ENCODE data around the gene LPP.
"Not testable (repeated sequence)": the region's sequence is repeated elsewhere in the genome, so short reads cannot be mapped to it uniquely, and the experiment has no call there.

Gene LPP

GRCh38 chr3:188124184-188124583, 29.8 kb upstream of the LPP start:
- H3K9ac ChIP-seq (ENCODE audit: low read depth, low read length) = no peak overlapping the region
- H3K4me3 ChIP-seq (ENCODE audit: low read depth, low read length) = no peak overlapping the region
- no peaks in the 10 kb centered on the region for H3K9me3 ChIP-seq (ENCODE audit: control insufficient read depth, insufficient read depth, low read length)
- peaks cover 8% of the 10 kb centered on the region for H3K4me1 ChIP-seq (ENCODE audit: control insufficient read depth, insufficient read depth, low read length)
- H3K36me3 ChIP-seq (ENCODE audit: control insufficient read depth, insufficient read depth, low read length) = no peaks in the 10 kb centered on the region
- no peaks in the 10 kb centered on the region for H3K27me3 ChIP-seq (ENCODE audit: control insufficient read depth, insufficient read depth, low read length)

- Histone ChIP-seq H3K9me3 (ENCODE audit: control insufficient read depth, insufficient read depth, low read length) (no peaks in the 10 kb centered on the region), H3K27me3 (ENCODE audit: control insufficient read depth, insufficient read depth, low read length) (no peaks in the 10 kb centered on the region), H3K9ac (ENCODE audit: low read depth, low read length) (no peak overlapping the region), H3K4me3 (ENCODE audit: low read depth, low read length) (no peak overlapping the region), H3K36me3 (ENCODE audit: control insufficient read depth, insufficient read depth, low read length) (no peaks in the 10 kb centered on the region), H3K4me1 (ENCODE audit: control insufficient read depth, insufficient read depth, low read length) (peaks cover 4% of the 10 kb centered on the region)
Measured at GRCh38 chr3:188125076-188125475, 28.9 kb upstream of the LPP start.

- H3K9ac ChIP-seq (ENCODE audit: low read depth, low read length) = no peak overlapping the region
- no peaks in the 10 kb centered on the region for H3K9me3 ChIP-seq (ENCODE audit: control insufficient read depth, insufficient read depth, low read length)
- no peaks in the 10 kb centered on the region for H3K27me3 ChIP-seq (ENCODE audit: control insufficient read depth, insufficient read depth, low read length)
- H3K4me3 ChIP-seq (ENCODE audit: low read depth, low read length) = no peak overlapping the region
- H3K36me3 ChIP-seq (ENCODE audit: control insufficient read depth, insufficient read depth, low read length) = no peaks in the 10 kb centered on the region
- H3K4me1 ChIP-seq (ENCODE audit: control insufficient read depth, insufficient read depth, low read length) = no peaks in the 10 kb centered on the region
Measured at GRCh38 chr3:188126276-188126675, 27.7 kb upstream of the LPP start.

GRCh38 chr3:188126934-188127333, 27.0 kb upstream of the LPP start:
- Histone ChIP-seq H3K9me3 (ENCODE audit: control insufficient read depth, insufficient read depth, low read length) (no peaks in the 10 kb centered on the region), H3K9ac (ENCODE audit: low read depth, low read length) (no peak overlapping the region)

GRCh38 chr3:188128905-188129304, 25.1 kb upstream of the LPP start:
- H3K4me3 ChIP-seq (ENCODE audit: low read depth, low read length) = no peak overlapping the region
- no peaks in the 10 kb centered on the region for H3K4me1 ChIP-seq (ENCODE audit: control insufficient read depth, insufficient read depth, low read length)
- H3K36me3 ChIP-seq (ENCODE audit: control insufficient read depth, insufficient read depth, low read length) = no peaks in the 10 kb centered on the region
- no peaks in the 10 kb centered on the region for H3K27me3 ChIP-seq (ENCODE audit: control insufficient read depth, insufficient read depth, low read length)
- no peak overlapping the region for H3K9ac ChIP-seq (ENCODE audit: low read depth, low read length)
- no peaks in the 10 kb centered on the region for H3K9me3 ChIP-seq (ENCODE audit: control insufficient read depth, insufficient read depth, low read length)

More at GRCh38 chr3:188126934-188127333, 27.0 kb upstream of the LPP start:
- H3K36me3 ChIP-seq (ENCODE audit: control insufficient read depth, insufficient read depth, low read length) = no peaks in the 10 kb centered on the region
- no peak overlapping the region for H3K4me3 ChIP-seq (ENCODE audit: low read depth, low read length)
- H3K4me1 ChIP-seq (ENCODE audit: control insufficient read depth, insufficient read depth, low read length) = no peaks in the 10 kb centered on the region
- no peaks in the 10 kb centered on the region for H3K27me3 ChIP-seq (ENCODE audit: control insufficient read depth, insufficient read depth, low read length)

GRCh38 chr3:188131023-188131422, 22.9 kb upstream of the LPP start:
- H3K4me3 ChIP-seq (ENCODE audit: low read depth, low read length); H3K36me3 ChIP-seq (ENCODE audit: control insufficient read depth, insufficient read depth, low read length); H3K27me3 ChIP-seq (ENCODE audit: control insufficient read depth, insufficient read depth, low read length); H3K9me3 ChIP-seq (ENCODE audit: control insufficient read depth, insufficient read depth, low read length); H3K9ac ChIP-seq (ENCODE audit: low read depth, low read length); H3K4me1 ChIP-seq (ENCODE audit: control insufficient read depth, insufficient read depth, low read length): not testable (repeated sequence)

- Histone ChIP-seq H3K9me3 (ENCODE audit: control insufficient read depth, insufficient read depth, low read length) (no peaks in the 10 kb centered on the region), H3K36me3 (ENCODE audit: control insufficient read depth, insufficient read depth, low read length) (no peaks in the 10 kb centered on the region), H3K9ac (ENCODE audit: low read depth, low read length) (no peak overlapping the region), H3K4me3 (ENCODE audit: low read depth, low read length) (no peak overlapping the region), H3K27me3 (ENCODE audit: control insufficient read depth, insufficient read depth, low read length) (no peaks in the 10 kb centered on the region), H3K4me1 (ENCODE audit: control insufficient read depth, insufficient read depth, low read length) (no peaks in the 10 kb centered on the region)
Measured at GRCh38 chr3:188133219-188133618, 20.7 kb upstream of the LPP start.

- Histone ChIP-seq H3K4me3 (ENCODE audit: low read depth, low read length) (no peak overlapping the region), H3K36me3 (ENCODE audit: control insufficient read depth, insufficient read depth, low read length) (no peaks in the 10 kb centered on the region), H3K4me1 (ENCODE audit: control insufficient read depth, insufficient read depth, low read length) (no peaks in the 10 kb centered on the region), H3K9me3 (ENCODE audit: control insufficient read depth, insufficient read depth, low read length) (no peaks in the 10 kb centered on the region), H3K9ac (ENCODE audit: low read depth, low read length) (no peak overlapping the region), H3K27me3 (ENCODE audit: control insufficient read depth, insufficient read depth, low read length) (no peaks in the 10 kb centered on the region)
Measured at GRCh38 chr3:188133646-188134045, 20.3 kb upstream of the LPP start.

GRCh38 chr3:188134079-188134478, 19.9 kb upstream of the LPP start:
- H3K4me3 ChIP-seq (ENCODE audit: low read depth, low read length) = no peak overlapping the region
- no peaks in the 10 kb centered on the region for H3K4me1 ChIP-seq (ENCODE audit: control insufficient read depth, insufficient read depth, low read length)
- no peak overlapping the region for H3K9ac ChIP-seq (ENCODE audit: low read depth, low read length)
- H3K36me3 ChIP-seq (ENCODE audit: control insufficient read depth, insufficient read depth, low read length) = no peaks in the 10 kb centered on the region
- no peaks in the 10 kb centered on the region for H3K9me3 ChIP-seq (ENCODE audit: control insufficient read depth, insufficient read depth, low read length)
- no peaks in the 10 kb centered on the region for H3K27me3 ChIP-seq (ENCODE audit: control insufficient read depth, insufficient read depth, low read length)

- H3K36me3 ChIP-seq (ENCODE audit: control insufficient read depth, insufficient read depth, low read length) = no peaks in the 10 kb centered on the region
- no peak overlapping the region for H3K4me3 ChIP-seq (ENCODE audit: low read depth, low read length)
- no peaks in the 10 kb centered on the region for H3K9me3 ChIP-seq (ENCODE audit: control insufficient read depth, insufficient read depth, low read length)
- no peaks in the 10 kb centered on the region for H3K4me1 ChIP-seq (ENCODE audit: control insufficient read depth, insufficient read depth, low read length)
- H3K9ac ChIP-seq (ENCODE audit: low read depth, low read length) = no peak overlapping the region
- no peaks in the 10 kb centered on the region for H3K27me3 ChIP-seq (ENCODE audit: control insufficient read depth, insufficient read depth, low read length)
Measured at GRCh38 chr3:188134856-188135255, 19.1 kb upstream of the LPP start.

- Histone ChIP-seq H3K4me1 (ENCODE audit: control insufficient read depth, insufficient read depth, low read length) (no peaks in the 10 kb centered on the region), H3K4me3 (ENCODE audit: low read depth, low read length) (no peak overlapping the region), H3K9me3 (ENCODE audit: control insufficient read depth, insufficient read depth, low read length) (no peaks in the 10 kb centered on the region)
Measured at GRCh38 chr3:188135271-188135670, 18.7 kb upstream of the LPP start.

GRCh38 chr3:188137051-188137450, 16.9 kb upstream of the LPP start:
- Histone ChIP-seq H3K9ac (ENCODE audit: low read depth, low read length) (no peak overlapping the region), H3K27me3 (ENCODE audit: control insufficient read depth, insufficient read depth, low read length) (no peaks in the 10 kb centered on the region), H3K4me3 (ENCODE audit: low read depth, low read length) (no peak overlapping the region), H3K4me1 (ENCODE audit: control insufficient read depth, insufficient read depth, low read length) (no peaks in the 10 kb centered on the region), H3K36me3 (ENCODE audit: control insufficient read depth, insufficient read depth, low read length) (no peaks in the 10 kb centered on the region), H3K9me3 (ENCODE audit: control insufficient read depth, insufficient read depth, low read length) (no peaks in the 10 kb centered on the region)

More at GRCh38 chr3:188135271-188135670, 18.7 kb upstream of the LPP start:
- Histone ChIP-seq H3K36me3 (ENCODE audit: control insufficient read depth, insufficient read depth, low read length) (no peaks in the 10 kb centered on the region), H3K9ac (ENCODE audit: low read depth, low read length) (no peak overlapping the region), H3K27me3 (ENCODE audit: control insufficient read depth, insufficient read depth, low read length) (no peaks in the 10 kb centered on the region)

- Histone ChIP-seq H3K9ac (ENCODE audit: low read depth, low read length) (no peak overlapping the region), H3K27me3 (ENCODE audit: control insufficient read depth, insufficient read depth, low read length) (no peaks in the 10 kb centered on the region), H3K4me3 (ENCODE audit: low read depth, low read length) (no peak overlapping the region), H3K4me1 (ENCODE audit: control insufficient read depth, insufficient read depth, low read length) (no peaks in the 10 kb centered on the region), H3K9me3 (ENCODE audit: control insufficient read depth, insufficient read depth, low read length) (no peaks in the 10 kb centered on the region), H3K36me3 (ENCODE audit: control insufficient read depth, insufficient read depth, low read length) (no peaks in the 10 kb centered on the region)
Measured at GRCh38 chr3:188139466-188139865, 14.5 kb upstream of the LPP start.
